GM19025 (cell line): Measurements from ENCODE around the gene PJA2.

Source experiments
- ATAC-seq: cut with Tn5 transposase; IDR thresholded peaks from one replicate; pipeline ENCODE4 v1.9.1; 2021; ENCODE audit warnings: mild to moderate bottlenecking, low read depth, moderate library complexity; ENCODE audit not compliant: unreplicated experiment

Gene PJA2

GRCh38 chr5:109351988-109352864 is 57.5 kb downstream of the PJA2 start:
- no peak for ATAC-seq

GRCh38 chr5:109350537-109351270 is 59.1 kb downstream of the PJA2 start:
- no peak for ATAC-seq

GRCh38 chr5:109349388-109349787 is 60.4 kb downstream of the PJA2 start:
- ATAC-seq, result no peak

GRCh38 chr5:109347252-109347888 is 62.4 kb downstream of the PJA2 start:
- ATAC-seq, result no peak

GRCh38 chr5:109345699-109346098 is 64.1 kb downstream of the PJA2 start:
- no peak for ATAC-seq

GRCh38 chr5:109340351-109340750 is 69.4 kb downstream of the PJA2 start:
- ATAC-seq, result no peak

- no peak for ATAC-seq
Measured at GRCh38 chr5:109335114-109335513, 74.7 kb downstream of the PJA2 start.

GRCh38 chr5:109334056-109334455 is 75.7 kb downstream of the PJA2 start:
- no peak for ATAC-seq

- ATAC-seq, result no peak
Measured at GRCh38 chr5:109329333-109330237, 80.2 kb downstream of the PJA2 start.

- ATAC-seq, result no peak
Measured at GRCh38 chr5:109328626-109329025, 81.1 kb downstream of the PJA2 start.

- no peak for ATAC-seq
Measured at GRCh38 chr5:109327570-109327969, 82.2 kb downstream of the PJA2 start.

GRCh38 chr5:109326919-109327318 is 82.9 kb downstream of the PJA2 start:
- no peak for ATAC-seq

- ATAC-seq, result no peak
Measured at GRCh38 chr5:109325456-109325855, 84.3 kb downstream of the PJA2 start.

GRCh38 chr5:109324931-109325330 is 84.8 kb downstream of the PJA2 start:
- no peak for ATAC-seq

GRCh38 chr5:109324351-109324750 is 85.4 kb downstream of the PJA2 start:
- no peak for ATAC-seq

- no peak for ATAC-seq
Measured at GRCh38 chr5:109322694-109323093, 87.1 kb downstream of the PJA2 start.

GRCh38 chr5:109319351-109319750 is 90.4 kb downstream of the PJA2 start:
- ATAC-seq, result no peak

GRCh38 chr5:109318455-109319108 is 91.2 kb downstream of the PJA2 start:
- no peak for ATAC-seq

GRCh38 chr5:109316634-109317033 is 93.1 kb downstream of the PJA2 start:
- no peak for ATAC-seq

- no peak for ATAC-seq
Measured at GRCh38 chr5:109315245-109315644, 94.5 kb downstream of the PJA2 start.
